Suprapubic skin (tissue), 4 donors: ENCODE data around the gene MIA. TPM values are rescaled to one million over a fixed set of nuclear protein-coding genes. Genes with fewer than 3 reads are reported as not detected.
"Not testable (repeated sequence)": the region's sequence is repeated elsewhere in the genome, so short reads cannot be mapped to it uniquely, and the experiment has no call there.

Experiments used
- DNase-seq, 2 donors: peaks; one replicate each; pipeline ENCODE4 v3.0.0-alpha.2; 2019; ENCODE audit warnings: low spot score in 2 of 2
- H3K27ac ChIP-seq: fragments of 200-600 bp; sonication (generic); one replicate; pipeline ENCODE4 v1.5.1; 2019
- H3K27me3 ChIP-seq: fragments of 200-600 bp; sonication (generic); one replicate; pipeline ENCODE4 v1.5.1; 2019
- H3K36me3 ChIP-seq: fragments of 200-600 bp; sonication (generic); one replicate; pipeline ENCODE4 v1.5.1; 2019
- H3K4me1 ChIP-seq: fragments of 200-600 bp; sonication (generic); one replicate; pipeline ENCODE4 v1.5.1; 2019
- H3K4me3 ChIP-seq: fragments of 200-600 bp; sonication (generic); one replicate; pipeline ENCODE4 v1.5.1; 2019; ENCODE audit warnings: mild to moderate bottlenecking
- H3K9me3 ChIP-seq: fragments of 200-600 bp; sonication (generic); one replicate; pipeline ENCODE4 v1.5.1; 2019
- EP300 ChIP-seq: sonication (generic); formaldehyde crosslinking; IDR thresholded peaks from one replicate; pipeline ENCODE4 v1.6.1; 2017; ENCODE audit warnings: antibody characterized with exemption
- POLR2A ChIP-seq, 2 donors: fragments of 450-650 bp; IDR thresholded peaks; one replicate each; pipeline ENCODE4 v1.6.1; 2017; ENCODE audit warnings: antibody characterized with exemption in 2 of 2, mild to moderate bottlenecking in 2 of 2, moderate library complexity in 2 of 2
- POLR2AphosphoS5 ChIP-seq, 3 donors: sonication (generic); formaldehyde crosslinking; IDR thresholded peaks; one replicate each; pipeline ENCODE4 v1.6.1; 2017; ENCODE audit warnings: antibody characterized with exemption in 3 of 3
- WGBS: methylation state at CpG from one replicate; pipeline ENCODE4 v1.1.5; 2018; 5-methylcytosine and 5-hydroxymethylcytosine counted together
- total RNA-seq, 4 donors: library from RNA; depleted of rRNA; stranded (reverse); fragments of >200 nt; gene quantifications; one replicate each; pipeline ENCODE4 v1.1.0, GENCODE V29; 2016
- TF ChIP-seq, protein P1 (sequence below), 2 donors: fragments of 200-600 bp in 1 of 2; fragments of 450-650 bp in 1 of 2; sonication (generic) in 1 of 2; IDR thresholded peaks; one replicate each; pipeline ENCODE4 v1.5.1; 2016 to 2019; ENCODE audit warnings: antibody characterized with exemption in 2 of 2, mild to moderate bottlenecking in 1 of 2, moderate library complexity in 1 of 2

The MIA gene
- total RNA-seq, result 10 to 100 TPM in 2 of 4 donors, 1 to 10 TPM in 2; 4.8 to 15.1 (median 9.9) TPM

GRCh38 chr19:40774916-40775631 lies at the start of gene MIA:
MIA (plus strand) TSS chr19:40775521; CDS start chr19:40775543, 22 bp downstream.
- no peaks in the 10 kb centered on the region for H3K36me3 ChIP-seq
- TF ChIP-seq, protein P1, sequence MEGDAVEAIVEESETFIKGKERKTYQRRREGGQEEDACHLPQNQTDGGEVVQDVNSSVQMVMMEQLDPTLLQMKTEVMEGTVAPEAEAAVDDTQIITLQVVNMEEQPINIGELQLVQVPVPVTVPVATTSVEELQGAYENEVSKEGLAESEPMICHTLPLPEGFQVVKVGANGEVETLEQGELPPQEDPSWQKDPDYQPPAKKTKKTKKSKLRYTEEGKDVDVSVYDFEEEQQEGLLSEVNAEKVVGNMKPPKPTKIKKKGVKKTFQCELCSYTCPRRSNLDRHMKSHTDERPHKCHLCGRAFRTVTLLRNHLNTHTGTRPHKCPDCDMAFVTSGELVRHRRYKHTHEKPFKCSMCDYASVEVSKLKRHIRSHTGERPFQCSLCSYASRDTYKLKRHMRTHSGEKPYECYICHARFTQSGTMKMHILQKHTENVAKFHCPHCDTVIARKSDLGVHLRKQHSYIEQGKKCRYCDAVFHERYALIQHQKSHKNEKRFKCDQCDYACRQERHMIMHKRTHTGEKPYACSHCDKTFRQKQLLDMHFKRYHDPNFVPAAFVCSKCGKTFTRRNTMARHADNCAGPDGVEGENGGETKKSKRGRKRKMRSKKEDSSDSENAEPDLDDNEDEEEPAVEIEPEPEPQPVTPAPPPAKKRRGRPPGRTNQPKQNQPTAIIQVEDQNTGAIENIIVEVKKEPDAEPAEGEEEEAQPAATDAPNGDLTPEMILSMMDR (IDR thresholded peaks at IDR 0.05), result no peak
- no peak for TF ChIP-seq POLR2AphosphoS5 (IDR thresholded peaks at IDR 0.05)
- no peak for TF ChIP-seq EP300
- TF ChIP-seq POLR2A (IDR thresholded peaks at IDR 0.05), result no peak
- peaks cover 18% of the 10 kb centered on the region for H3K4me1 ChIP-seq
- WGBS, result 58% methylated on average over 9 of the region's 9 CpGs
- H3K27me3 ChIP-seq, result no peaks in the 10 kb centered on the region
- no peak for DNase-seq
- H3K4me3 ChIP-seq, result peak within 1 kb of the TSS; percentile 4
- H3K9me3 ChIP-seq, result peaks cover 3% of the 10 kb centered on the region
- H3K27ac ChIP-seq, result peak within 1 kb of the TSS; percentile 58

DNA sequence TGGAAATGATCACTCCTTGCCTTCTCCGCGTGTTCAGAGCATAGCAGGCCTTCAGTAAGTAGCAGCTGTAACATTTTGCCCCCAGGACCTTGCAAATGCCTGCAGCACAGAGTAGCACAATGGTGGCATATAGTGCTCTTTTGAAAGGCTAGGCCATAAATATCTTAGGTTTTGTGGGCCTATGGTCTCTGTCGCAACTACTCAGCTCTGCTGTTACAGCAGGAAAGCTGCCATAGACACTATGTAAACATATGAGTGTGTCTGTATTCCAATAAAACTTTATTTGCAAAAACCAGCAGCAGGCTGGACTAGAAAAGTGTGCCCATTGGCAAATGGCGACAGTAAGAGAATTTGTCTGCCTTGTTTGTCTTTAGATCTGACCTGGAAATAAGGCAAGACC lies 49.0 kb upstream of the MIA start:
- 96% methylated on average over 4 of the region's 4 CpGs for WGBS
- no peak for TF ChIP-seq EP300
- TF ChIP-seq POLR2AphosphoS5 (IDR thresholded peaks at IDR 0.05), result no peak
- TF ChIP-seq POLR2A (IDR thresholded peaks at IDR 0.05), result no peak
- TF ChIP-seq, protein P1 (IDR thresholded peaks at IDR 0.05), result no peak
- H3K27me3 ChIP-seq, result no peaks in the 10 kb centered on the region
- peaks cover 78% of the 10 kb centered on the region for H3K36me3 ChIP-seq
- DNase-seq, result no peak
- no peaks in the 10 kb centered on the region for H3K9me3 ChIP-seq
- H3K4me1 ChIP-seq, result peaks cover 20% of the 10 kb centered on the region
- no peak overlapping the region for H3K27ac ChIP-seq
- H3K4me3 ChIP-seq, result no peak overlapping the region

- H3K27me3 ChIP-seq, H3K4me3 ChIP-seq, DNase-seq, H3K9me3 ChIP-seq, H3K27ac ChIP-seq, H3K4me1 ChIP-seq: not testable (repeated sequence)
- peaks cover 100% of the 10 kb centered on the region for H3K36me3 ChIP-seq
- 92% methylated on average over 5 of the region's 5 CpGs for WGBS
Observed at GRCh38 chr19:40730065-40730464, 45.3 kb upstream of the MIA start.

DNA sequence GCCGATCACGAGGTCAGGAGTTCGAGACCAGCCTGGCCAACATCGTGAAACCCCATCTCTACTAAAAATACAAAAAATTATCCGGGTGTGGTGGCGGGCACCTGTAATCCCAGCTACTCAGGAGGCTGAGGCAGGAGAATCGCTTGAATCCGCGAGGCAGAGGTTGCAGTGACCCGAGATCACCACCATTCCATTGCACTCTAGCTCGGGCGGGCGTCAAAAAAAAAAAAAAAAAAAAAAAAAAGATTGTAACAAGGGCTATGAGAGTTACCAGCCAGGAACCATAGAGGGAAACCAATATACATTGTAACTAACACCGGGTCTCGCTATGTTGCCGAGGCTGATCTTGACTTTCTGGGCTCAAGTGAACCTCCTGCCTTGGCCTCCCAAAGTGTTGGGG lies 43.0 kb upstream of the MIA start:
- not testable (repeated sequence) for H3K9me3 ChIP-seq, H3K27me3 ChIP-seq, DNase-seq, H3K27ac ChIP-seq, H3K4me3 ChIP-seq, H3K4me1 ChIP-seq
- 93% methylated on average over 16 of the region's 16 CpGs for WGBS
- peaks cover 97% of the 10 kb centered on the region for H3K36me3 ChIP-seq

DNA sequence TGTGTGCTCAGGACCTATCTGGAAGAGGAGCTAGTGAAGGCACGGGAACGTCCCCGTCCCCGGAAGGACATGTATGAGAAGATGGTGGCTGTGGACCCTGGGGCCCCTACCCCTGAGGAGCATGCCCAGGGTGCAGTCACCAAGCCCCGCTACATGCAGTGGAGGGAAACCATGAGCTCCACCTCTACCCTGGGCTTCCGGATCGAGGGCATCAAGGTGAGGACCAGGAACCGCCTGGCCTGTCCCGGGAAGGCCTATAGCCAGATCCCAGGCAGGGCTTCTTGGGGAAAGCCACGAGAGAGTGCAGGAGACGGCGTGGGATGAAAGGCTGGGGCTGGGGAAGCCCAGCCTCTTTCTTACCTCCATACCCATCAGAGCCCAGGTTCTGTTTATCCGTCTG lies 42.2 kb upstream of the MIA start:
- no peak for DNase-seq
- TF ChIP-seq POLR2A (IDR thresholded peaks at IDR 0.05) (no peak), EP300 (no peak), POLR2AphosphoS5 (IDR thresholded peaks at IDR 0.05) (no peak)
- TF ChIP-seq, protein P1 (IDR thresholded peaks at IDR 0.05), result no peak
- peaks cover 5% of the 10 kb centered on the region for H3K4me1 ChIP-seq
- H3K36me3 ChIP-seq, result peaks cover 97% of the 10 kb centered on the region
- WGBS, result 94% methylated on average over 13 of the region's 13 CpGs
- no peaks in the 10 kb centered on the region for H3K27me3 ChIP-seq
- H3K4me3 ChIP-seq, result no peak overlapping the region
- no peak overlapping the region for H3K27ac ChIP-seq
- no peaks in the 10 kb centered on the region for H3K9me3 ChIP-seq

GRCh38 chr19:40735013-40735771 lies 40.1 kb upstream of the MIA start:
- DNase-seq, result no peak
- H3K27ac ChIP-seq, result no peak overlapping the region
- no peak overlapping the region for H3K4me3 ChIP-seq
- peaks cover 97% of the 10 kb centered on the region for H3K36me3 ChIP-seq
- no peaks in the 10 kb centered on the region for H3K27me3 ChIP-seq
- TF ChIP-seq, protein P1 (IDR thresholded peaks at IDR 0.05), result no peak
- no peak for TF ChIP-seq EP300
- TF ChIP-seq POLR2A (IDR thresholded peaks at IDR 0.05), result no peak
- no peak for TF ChIP-seq POLR2AphosphoS5 (IDR thresholded peaks at IDR 0.05)
- 75% methylated on average over 11 of the region's 11 CpGs for WGBS
- H3K4me1 ChIP-seq, result peaks cover 17% of the 10 kb centered on the region
- H3K9me3 ChIP-seq, result no peaks in the 10 kb centered on the region
